Peyer's patch (tissue), 4 donors: ENCODE results near the gene TSPEAR. TPM values are rescaled to one million over a fixed set of nuclear protein-coding genes. Genes with fewer than 3 reads are reported as not detected.

Experiments
- DNase-seq, 3 donors: peaks; one replicate each; pipeline ENCODE4 v3.0.0-alpha.2; 2017 to 2019
- H3K27ac ChIP-seq, 4 donors: fragments of 200-600 bp; sonication (generic); one replicate each; pipeline ENCODE4 v1.5.1; 2016 to 2019
- H3K27me3 ChIP-seq, 2 donors: fragments of 200-600 bp; sonication (generic); one replicate each; pipeline ENCODE4 v1.5.1; 2019
- H3K36me3 ChIP-seq, 3 donors: fragments of 200-600 bp; sonication (generic); one replicate each; pipeline ENCODE4 v1.5.1; 2016 to 2019
- H3K4me1 ChIP-seq, 4 donors: fragments of 200-600 bp; sonication (generic); one replicate each; pipeline ENCODE4 v1.5.1; 2016 to 2019
- H3K4me3 ChIP-seq, 4 donors: fragments of 200-600 bp; sonication (generic); 1 replicate in 3 of 4; 2 replicates in 1 of 4; pipeline ENCODE4 v1.5.1; 2016 to 2019; ENCODE audit warnings: mild to moderate bottlenecking in 1 of 4
- H3K9me3 ChIP-seq, 4 donors: fragments of 200-600 bp; sonication (generic); one replicate each; pipeline ENCODE4 v1.5.1; 2016 to 2019; ENCODE audit warnings: mild to moderate bottlenecking in 1 of 4
- POLR2A ChIP-seq, 2 donors: fragments of 450-650 bp; IDR thresholded peaks; one replicate each; pipeline ENCODE4 v1.5.1; 2017; ENCODE audit warnings: antibody characterized with exemption in 2 of 2, mild to moderate bottlenecking in 2 of 2, moderate library complexity in 2 of 2
- total RNA-seq, 4 donors: library from RNA; depleted of rRNA; stranded (reverse); fragments of >200 nt; gene quantifications; one replicate each; pipeline ENCODE4 v1.1.0, GENCODE V29; 2016
- TF ChIP-seq, protein P1 (sequence below), 6 experiments: fragments of 450-650 bp in 4 of 6; fragments of 200-600 bp in 2 of 6; sonication (generic) in 1 of 6; IDR thresholded peaks; one replicate each; pipeline ENCODE4 v1.5.1; 2017 to 2019; ENCODE audit warnings: antibody characterized with exemption in 6 of 6, mild to moderate bottlenecking in 3 of 6, moderate library complexity in 1 of 6

The TSPEAR gene
- total RNA-seq, 4 donors from 2014 or later, result 0.47 TPM; not detected in 3

GRCh38 chr21:44529503-44530125 is 181.8 kb downstream of the TSPEAR start:
- peak in 1 of 3 donors; percentile 34 for DNase-seq
- TF ChIP-seq POLR2A (IDR thresholded peaks at IDR 0.05), result no peak
- TF ChIP-seq, protein P1, sequence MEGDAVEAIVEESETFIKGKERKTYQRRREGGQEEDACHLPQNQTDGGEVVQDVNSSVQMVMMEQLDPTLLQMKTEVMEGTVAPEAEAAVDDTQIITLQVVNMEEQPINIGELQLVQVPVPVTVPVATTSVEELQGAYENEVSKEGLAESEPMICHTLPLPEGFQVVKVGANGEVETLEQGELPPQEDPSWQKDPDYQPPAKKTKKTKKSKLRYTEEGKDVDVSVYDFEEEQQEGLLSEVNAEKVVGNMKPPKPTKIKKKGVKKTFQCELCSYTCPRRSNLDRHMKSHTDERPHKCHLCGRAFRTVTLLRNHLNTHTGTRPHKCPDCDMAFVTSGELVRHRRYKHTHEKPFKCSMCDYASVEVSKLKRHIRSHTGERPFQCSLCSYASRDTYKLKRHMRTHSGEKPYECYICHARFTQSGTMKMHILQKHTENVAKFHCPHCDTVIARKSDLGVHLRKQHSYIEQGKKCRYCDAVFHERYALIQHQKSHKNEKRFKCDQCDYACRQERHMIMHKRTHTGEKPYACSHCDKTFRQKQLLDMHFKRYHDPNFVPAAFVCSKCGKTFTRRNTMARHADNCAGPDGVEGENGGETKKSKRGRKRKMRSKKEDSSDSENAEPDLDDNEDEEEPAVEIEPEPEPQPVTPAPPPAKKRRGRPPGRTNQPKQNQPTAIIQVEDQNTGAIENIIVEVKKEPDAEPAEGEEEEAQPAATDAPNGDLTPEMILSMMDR (IDR thresholded peaks at IDR 0.05), result no peak
- H3K27me3 ChIP-seq, result no peaks in the 10 kb centered on the region

DNA sequence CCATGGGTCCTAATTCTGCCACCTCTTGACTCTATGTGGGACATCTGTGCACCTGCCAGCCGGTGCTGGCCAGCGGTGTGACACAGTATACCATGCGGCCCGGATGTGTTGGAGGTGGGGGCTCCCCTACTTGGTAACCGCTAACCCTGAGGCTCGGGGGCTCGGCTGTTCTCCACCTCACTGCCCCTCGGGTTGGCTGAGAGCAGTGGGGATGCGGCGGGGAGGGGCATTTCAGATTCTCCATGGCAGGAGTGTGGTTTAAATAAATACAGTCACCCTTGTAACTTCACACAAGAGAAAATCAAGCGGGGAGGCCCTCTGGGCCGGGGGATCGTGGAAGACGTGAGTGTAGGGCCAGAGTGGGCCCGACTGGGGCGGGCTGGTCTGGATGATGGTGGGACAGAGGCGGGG is 182.4 kb downstream of the TSPEAR start:
- peak in 2 of 3 donors; percentile 26 to 34 for DNase-seq

More at GRCh38 chr21:44529503-44530125, 181.8 kb downstream of the TSPEAR start:
- Histone ChIP-seq H3K27ac (no peak overlapping the region), H3K4me3 (no peak overlapping the region), H3K9me3 (no peaks in the 10 kb centered on the region), H3K36me3 (no peaks in the 10 kb centered on the region), H3K4me1 (no peaks in the 10 kb centered on the region)

GRCh38 chr21:44528634-44528995 is 182.8 kb downstream of the TSPEAR start:
- no peak overlapping the region for H3K4me3 ChIP-seq
- H3K27me3 ChIP-seq, result no peaks in the 10 kb centered on the region
- no peak for TF ChIP-seq POLR2A (IDR thresholded peaks at IDR 0.05)
- TF ChIP-seq, protein P1 (IDR thresholded peaks at IDR 0.05), result no peak
- no peak overlapping the region for H3K27ac ChIP-seq
- peak in 1 of 3 donors; percentile 17 for DNase-seq
- H3K4me1 ChIP-seq, result no peaks in the 10 kb centered on the region
- no peaks in the 10 kb centered on the region for H3K36me3 ChIP-seq
- no peaks in the 10 kb centered on the region for H3K9me3 ChIP-seq

More for the DNA sequence above, 182.4 kb downstream of the TSPEAR start:
- Histone ChIP-seq H3K27me3 (no peaks in the 10 kb centered on the region), H3K9me3 (no peaks in the 10 kb centered on the region), H3K4me3 (no peak overlapping the region), H3K27ac (no peak overlapping the region), H3K4me1 (no peaks in the 10 kb centered on the region), H3K36me3 (no peaks in the 10 kb centered on the region)
- TF ChIP-seq POLR2A (IDR thresholded peaks at IDR 0.05), result no peak
- TF ChIP-seq, protein P1 (IDR thresholded peaks at IDR 0.05), result no peak

DNA sequence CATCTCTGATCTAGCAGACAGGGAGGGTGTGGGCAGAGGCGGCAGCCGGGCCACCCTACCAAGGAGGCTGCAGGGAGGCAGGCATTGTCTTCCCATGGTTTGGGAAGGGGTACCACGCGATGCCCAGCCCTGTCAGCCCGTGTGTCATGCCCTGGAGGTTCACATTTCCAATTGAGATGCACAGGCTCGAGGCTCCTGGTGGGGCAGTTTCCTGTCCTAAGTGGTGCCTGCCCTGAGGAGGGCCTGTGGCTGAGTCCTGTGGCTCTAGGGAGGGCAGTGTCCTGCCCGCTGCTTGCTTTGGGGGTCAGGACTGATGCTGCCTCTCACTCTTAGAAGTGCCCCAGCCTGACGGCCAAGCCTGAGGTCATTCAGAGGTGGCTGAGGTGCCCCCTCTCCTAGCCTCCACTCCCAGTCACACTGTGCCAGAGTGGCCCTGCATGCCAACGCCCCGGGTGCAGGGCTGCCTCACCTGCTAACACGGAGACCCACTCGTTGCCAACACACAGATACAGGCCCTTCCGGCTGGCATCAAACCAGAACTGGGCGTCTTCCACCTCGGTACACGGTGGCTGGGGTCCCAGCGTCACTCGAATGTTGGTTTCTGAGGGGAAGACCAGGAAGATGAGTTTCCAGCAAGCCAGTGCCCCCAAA is 183.3 kb downstream of the TSPEAR start:
- Histone ChIP-seq H3K27me3 (no peaks in the 10 kb centered on the region), H3K36me3 (no peaks in the 10 kb centered on the region), H3K9me3 (no peaks in the 10 kb centered on the region), H3K27ac (no peak overlapping the region), H3K4me1 (no peaks in the 10 kb centered on the region), H3K4me3 (no peak overlapping the region)
- TF ChIP-seq, protein P1 (IDR thresholded peaks at IDR 0.05), result no peak
- no peak for TF ChIP-seq POLR2A (IDR thresholded peaks at IDR 0.05)
- peak in 2 of 3 donors; percentile 29 to 41 for DNase-seq

DNA sequence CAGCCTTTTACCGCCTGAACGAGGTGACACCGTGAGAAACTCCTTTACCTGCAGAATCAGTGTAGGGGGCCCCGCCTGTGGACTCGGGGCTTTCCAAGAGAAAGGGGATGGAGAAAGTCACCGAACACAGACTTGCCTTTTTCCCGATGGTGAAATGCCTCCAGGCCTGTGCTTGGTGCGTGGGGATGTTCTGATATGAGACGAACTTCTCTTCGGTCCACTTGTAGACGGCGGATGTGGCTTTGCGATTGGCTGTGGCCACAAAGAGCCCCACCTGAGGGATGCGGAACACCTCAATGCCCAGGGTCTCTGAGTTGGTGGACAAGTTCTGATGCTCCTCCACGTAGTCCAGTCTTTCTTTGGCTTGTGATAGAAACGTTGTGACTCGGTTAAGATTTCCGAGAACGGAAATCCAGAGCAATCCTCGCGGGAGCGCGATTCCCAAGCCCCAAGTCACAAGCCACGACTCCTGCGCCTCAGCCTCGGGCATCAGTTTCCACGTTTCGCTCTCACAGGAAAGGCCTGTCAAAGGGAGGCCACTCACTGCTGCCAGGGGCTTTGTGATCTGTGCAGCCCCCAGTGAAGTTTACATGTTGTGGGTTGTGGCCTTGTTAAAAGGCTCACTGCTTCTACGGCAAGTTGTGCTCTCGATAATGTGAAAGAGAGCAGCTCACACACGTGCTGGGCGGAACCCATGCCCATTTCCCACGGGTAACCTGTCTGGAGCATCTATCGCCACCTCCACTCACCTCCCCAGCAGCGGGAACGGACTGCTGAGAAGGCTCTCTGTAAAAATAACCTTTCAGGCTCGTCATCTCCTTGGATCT is 184.0 kb downstream of the TSPEAR start:
- Histone ChIP-seq H3K36me3 (no peaks in the 10 kb centered on the region), H3K27ac (no peak overlapping the region), H3K27me3 (no peaks in the 10 kb centered on the region), H3K9me3 (no peaks in the 10 kb centered on the region), H3K4me1 (no peaks in the 10 kb centered on the region), H3K4me3 (no peak overlapping the region)
- TF ChIP-seq POLR2A (IDR thresholded peaks at IDR 0.05), result no peak
- TF ChIP-seq, protein P1 (IDR thresholded peaks at IDR 0.05), result no peak
- DNase-seq, result peak in 2 of 3 donors; percentile 24 to 27
